OCI-LY3 (cell line): ENCODE data around the gene PTCD1.

Experiments
- CTCF ChIP-seq: fragments of 200-600, 300-600 bp; sonication (generic); IDR thresholded peaks from 2 replicates; pipeline ENCODE4 v1.5.1; 2014; ENCODE audit warnings: antibody characterized with exemption, low read length, low read depth
- EZH2phosphoT487 ChIP-seq: fragments of 200-600 bp; shearing (Covaris generic); IDR thresholded peaks from 2 replicates; pipeline ENCODE4 v1.6.1; 2018; ENCODE audit warnings: antibody characterized with exemption, mixed run types, low read depth

- TF ChIP-seq CTCF (no peak), EZH2phosphoT487 (no peak)
Observed at GRCh38 chr7:99420213-99420612, 18.4 kb downstream of the PTCD1 start.
